HG03520 (cell line): Measurements from ENCODE around the gene FRMD6.
"Not testable (repeated sequence)": the region's sequence is repeated elsewhere in the genome, so short reads cannot be mapped to it uniquely, and the experiment has no call there.

ENCODE experiments used
- ATAC-seq: cut with Tn5 transposase; IDR thresholded peaks from one replicate; pipeline ENCODE4 v1.9.1; 2021; ENCODE audit warnings: mild to moderate bottlenecking, moderate library complexity; ENCODE audit not compliant: unreplicated experiment

FRMD6 gene

GRCh38 chr14:51765726-51766125, 114.0 kb downstream of the FRMD6 start:
- not testable (repeated sequence) for ATAC-seq

GRCh38 chr14:51766586-51766985, 114.9 kb downstream of the FRMD6 start:
- ATAC-seq, result not testable (repeated sequence)

- ATAC-seq, result not testable (repeated sequence)
Observed at GRCh38 chr14:51769261-51769660, 117.6 kb downstream of the FRMD6 start.

DNA sequence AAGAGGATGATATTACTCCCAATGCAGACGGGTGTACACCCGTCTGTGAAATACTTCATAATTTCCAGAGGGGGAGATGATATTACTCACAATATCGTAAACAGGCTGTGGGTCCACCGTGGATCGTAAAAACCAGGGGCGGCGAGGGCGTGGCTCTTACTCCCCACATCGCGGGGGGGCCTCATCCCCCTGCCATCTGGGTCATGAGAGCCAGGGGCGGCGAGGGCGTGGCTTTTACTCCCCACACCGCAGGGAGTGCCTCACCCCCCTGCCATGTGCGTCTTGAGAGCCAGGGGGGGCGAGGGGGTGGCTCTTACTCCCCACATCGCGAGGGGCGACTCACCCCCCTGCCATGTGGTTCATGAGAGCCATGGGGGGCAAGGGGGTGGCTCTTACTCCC, 122.5 kb downstream of the FRMD6 start:
- no peak for ATAC-seq

DNA sequence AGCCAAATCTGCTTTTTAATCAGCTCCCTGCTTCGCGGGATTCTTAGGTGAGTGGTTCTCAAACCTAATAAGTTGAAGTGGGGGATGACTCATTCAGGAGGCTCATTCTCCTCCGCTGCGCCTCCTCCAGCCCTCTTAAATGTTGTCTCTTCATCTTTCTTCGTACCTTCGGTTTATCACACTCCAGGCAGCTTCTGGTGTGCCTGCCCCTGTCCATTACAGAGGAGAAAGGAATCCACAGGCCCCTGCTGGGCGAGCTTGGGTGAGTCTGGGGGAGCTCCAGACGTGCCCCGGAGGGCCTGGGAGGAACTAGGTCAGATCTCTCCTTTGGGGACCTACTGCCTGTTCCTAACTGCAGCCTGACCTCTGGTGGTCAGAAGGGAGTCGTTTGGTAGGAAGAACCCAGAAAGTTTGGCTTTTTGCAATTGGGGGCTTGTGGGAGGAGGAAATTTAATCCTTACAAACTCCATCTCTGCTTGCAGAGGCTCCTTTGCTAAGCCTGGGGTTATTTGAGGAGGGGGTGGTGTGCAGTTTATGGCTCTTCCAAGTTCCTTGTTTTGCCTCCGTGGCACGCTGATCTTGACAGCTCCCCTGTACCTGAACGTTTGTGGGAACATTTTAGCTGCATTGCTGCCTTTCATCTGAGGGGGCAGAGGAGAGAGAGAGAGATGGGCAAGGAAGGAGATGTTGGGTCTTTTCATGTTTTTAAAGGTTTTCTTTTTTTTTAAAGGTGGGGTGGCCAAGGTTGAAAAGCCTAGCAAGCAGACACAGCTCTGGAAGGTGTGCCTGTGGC, 124.6 kb downstream of the FRMD6 start:
- ATAC-seq, result no peak

DNA sequence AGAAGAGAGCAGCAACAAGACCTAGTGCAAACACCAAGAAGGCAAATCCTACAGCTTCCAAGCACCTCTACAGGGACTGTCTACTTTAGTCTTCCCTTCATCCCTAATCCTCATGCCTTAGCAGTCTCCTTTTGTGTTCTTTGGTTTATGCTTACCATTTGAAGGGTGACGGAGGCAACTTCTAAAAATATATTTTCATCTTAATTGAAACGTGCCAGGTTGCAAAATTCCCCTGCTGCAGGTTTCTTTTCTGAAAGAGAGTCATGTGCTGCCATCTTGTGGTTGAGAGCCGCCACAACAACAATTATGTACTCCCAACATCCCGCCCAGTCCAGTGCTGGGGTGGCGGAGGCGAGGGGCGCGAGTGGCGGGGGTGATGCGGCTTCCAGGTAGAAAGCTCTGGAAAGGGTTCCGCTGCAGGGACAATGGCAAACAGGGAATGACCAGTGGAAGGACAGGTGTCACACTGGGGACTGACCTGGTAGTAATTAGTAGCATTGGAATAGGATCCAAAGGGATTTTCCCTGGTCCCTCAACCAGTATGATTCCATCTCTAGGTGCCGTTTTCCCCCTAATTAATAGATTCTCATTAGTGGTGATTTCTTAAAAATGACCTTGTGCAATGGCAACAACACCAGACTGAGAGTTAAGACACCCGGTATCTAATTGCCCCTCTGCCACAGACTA, 128.4 kb downstream of the FRMD6 start:
- no peak for ATAC-seq
